ENCODE data around the gene ZNHIT3. TPM values are rescaled to one million over a fixed set of nuclear protein-coding genes. Genes with fewer than 3 reads are reported as not detected.
A peak's percentile ranks its signal among the peaks of the same experiment; 100 is the strongest.

The ZNHIT3 gene
- total RNA-seq, 2 donors from 2014 or later = 49.5 to 54.9 TPM

DNA sequence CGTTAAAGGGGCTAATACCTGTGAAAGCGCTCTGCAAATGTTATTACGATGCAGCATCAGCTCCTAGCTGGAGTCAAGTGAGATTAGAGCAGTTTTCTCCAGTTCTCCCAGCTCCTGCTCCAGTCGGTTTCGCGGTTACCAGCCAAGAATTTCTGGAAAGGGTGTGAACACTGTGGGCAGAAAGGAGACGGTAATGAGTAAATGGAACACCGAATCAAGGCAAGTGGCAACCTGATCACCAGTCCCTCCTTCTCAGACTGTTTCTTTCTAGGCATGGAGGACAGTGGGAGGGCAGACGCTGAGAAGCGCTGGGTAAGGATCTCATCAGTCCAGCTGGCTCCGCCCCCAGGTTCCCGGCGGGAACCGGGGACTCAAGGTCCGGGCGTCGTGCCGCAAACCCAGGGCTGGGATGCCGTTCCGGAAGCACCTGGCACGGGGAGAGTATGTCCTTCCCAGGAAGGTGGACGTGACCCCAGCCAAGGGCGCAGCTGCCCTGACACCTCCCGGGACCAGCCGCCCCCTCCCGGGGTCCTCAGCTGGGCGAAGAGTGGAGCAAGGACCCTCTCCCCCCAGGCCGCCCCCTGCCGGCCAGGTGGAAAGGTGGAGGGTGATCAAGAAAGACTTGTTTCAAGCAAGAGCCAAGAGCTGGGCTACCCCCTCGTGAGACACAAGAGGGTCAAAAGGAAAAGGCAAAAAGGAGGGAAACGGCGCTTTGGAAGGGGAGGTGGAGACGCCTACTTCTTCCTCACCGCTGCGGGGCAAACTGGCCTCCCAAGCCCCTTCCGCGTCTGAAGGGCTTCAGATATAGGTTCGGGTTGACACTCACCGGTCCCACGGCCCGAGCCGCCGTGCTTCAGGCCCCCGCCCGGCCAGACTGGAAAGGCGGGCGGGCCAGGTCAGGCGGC is 47.7 kb downstream of the ZNHIT3 start:
- DNase-seq = peak; percentile 64 to 65
- H3K9me3 Mint-ChIP-seq = no peaks in the 10 kb centered on the region
- H3K36me3 Mint-ChIP-seq (ENCODE audit: insufficient read depth in 2 of 2) = peaks cover 17 to 24% of the 10 kb centered on the region in 2 donors
- peak overlapping the region; percentile 88 for H3K27ac Mint-ChIP-seq
- H3K4me1 Mint-ChIP-seq (ENCODE audit: low read depth) = peaks cover 30% of the 10 kb centered on the region
- ATAC-seq (replicated peaks in 1 of 2) = peak; percentile 38 to 42
- peak overlapping the region; percentile 95 to 96 for H3K4me3 Mint-ChIP-seq
- no peaks in the 10 kb centered on the region for H3K27me3 Mint-ChIP-seq (ENCODE audit: low read depth)

DNA sequence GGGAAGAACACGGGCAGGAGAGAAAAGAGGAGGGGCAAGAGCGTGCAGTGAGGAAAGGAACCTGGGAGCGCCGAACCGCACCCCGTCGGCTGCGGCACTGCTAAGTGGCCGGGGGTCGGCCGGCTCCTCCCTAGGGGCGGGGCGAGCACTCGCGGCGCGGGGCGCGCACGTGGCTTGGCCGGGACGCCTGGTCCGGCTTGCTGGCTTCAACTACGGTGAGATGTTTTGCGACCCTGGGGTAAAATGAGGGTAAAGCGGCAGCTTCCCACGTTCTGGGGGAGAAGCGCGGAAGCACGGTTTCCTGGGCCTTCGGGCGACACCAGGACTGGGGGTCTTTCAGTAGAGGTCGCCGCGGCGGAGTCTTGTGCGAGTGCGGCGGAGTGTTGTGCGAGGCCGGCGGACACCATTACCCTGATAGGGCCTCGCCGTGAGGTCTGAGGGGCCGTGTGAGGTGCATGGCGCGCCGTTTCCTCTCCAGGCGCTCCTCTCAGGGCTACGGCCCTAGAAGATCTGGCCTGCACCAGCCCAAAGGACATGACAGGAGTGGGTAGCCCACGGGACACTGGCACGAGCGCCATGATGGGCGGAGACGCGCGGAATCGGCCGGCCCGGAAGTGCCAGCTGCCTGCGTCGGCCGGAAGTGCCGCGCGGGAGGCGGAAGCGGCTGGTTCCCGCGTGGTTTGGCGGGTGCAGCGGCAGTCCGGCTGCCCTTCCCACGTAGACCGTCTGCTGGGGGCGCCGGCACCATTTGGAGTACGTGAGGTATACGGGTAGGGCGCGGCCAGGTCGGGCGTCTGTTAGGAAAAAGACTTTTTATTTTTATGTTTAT is 48.6 kb downstream of the ZNHIT3 start, which contains the start of the genes MYO19 and PIGW:
Gene MYO19 (minus strand): TSS at position 29 of the 829 bp plus-strand sequence. CDS start 2,330 bp downstream, outside the sequence.
Gene PIGW (plus strand): TSS at position 148 of the 829 bp plus-strand sequence. CDS start 2,115 bp downstream, outside the sequence.
- H3K27me3 Mint-ChIP-seq (ENCODE audit: low read depth) = no peaks in the 10 kb centered on the region
- ATAC-seq (replicated peaks in 1 of 2) (peak; percentile 87 to 88), DNase-seq (peak; percentile 91)
- peaks cover 27% of the 10 kb centered on the region for H3K4me1 Mint-ChIP-seq (ENCODE audit: low read depth)
- peaks cover 17 to 26% of the 10 kb centered on the region in 2 donors for H3K36me3 Mint-ChIP-seq (ENCODE audit: insufficient read depth in 2 of 2)
- H3K9me3 Mint-ChIP-seq = no peaks in the 10 kb centered on the region
- peak within 1 kb of the TSS; percentile 91 for H3K27ac Mint-ChIP-seq
- peak within 1 kb of the TSS; percentile 95 to 96 for H3K4me3 Mint-ChIP-seq

GRCh38 chr17:36535669-36536081 is 49.2 kb downstream of the ZNHIT3 start:
- no peak for ATAC-seq (replicated peaks in 1 of 2)

DNA sequence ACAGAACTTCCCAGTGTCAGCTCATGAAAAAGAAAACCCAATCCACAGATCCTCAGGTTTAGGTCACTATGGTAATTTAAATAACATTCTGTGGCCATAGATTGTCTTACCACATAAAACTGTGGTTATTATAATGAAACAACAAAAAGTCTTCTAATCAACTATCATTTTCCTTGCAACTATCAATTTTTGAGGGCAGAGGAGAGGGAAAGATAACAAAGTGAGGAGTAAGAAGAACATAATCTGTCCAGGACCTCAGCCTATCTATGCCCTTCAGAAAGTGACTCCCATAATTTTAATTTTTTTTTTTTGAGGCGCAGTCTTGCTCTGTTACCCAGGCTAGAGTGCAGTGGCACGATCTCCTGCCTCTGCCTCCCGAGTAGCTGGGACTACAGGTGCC is 54.2 kb downstream of the ZNHIT3 start:
- no peak overlapping the region for H3K4me3 Mint-ChIP-seq
- DNase-seq (no peak), ATAC-seq (replicated peaks in 1 of 2) (no peak)
- peaks cover 5 to 14% of the 10 kb centered on the region in 2 donors for H3K36me3 Mint-ChIP-seq (ENCODE audit: insufficient read depth in 2 of 2)
- H3K27me3 Mint-ChIP-seq (ENCODE audit: low read depth) = no peaks in the 10 kb centered on the region
- no peaks in the 10 kb centered on the region for H3K9me3 Mint-ChIP-seq
- peaks cover 9% of the 10 kb centered on the region for H3K4me1 Mint-ChIP-seq (ENCODE audit: low read depth)
- no peak overlapping the region for H3K27ac Mint-ChIP-seq

More at GRCh38 chr17:36535669-36536081, 49.2 kb downstream of the ZNHIT3 start:
- peaks cover 17 to 26% of the 10 kb centered on the region in 2 donors for H3K36me3 Mint-ChIP-seq (ENCODE audit: insufficient read depth in 2 of 2)
- DNase-seq = no peak
- H3K27me3 Mint-ChIP-seq (ENCODE audit: low read depth) = no peaks in the 10 kb centered on the region
- peak overlapping the region; percentile 95 to 96 for H3K4me3 Mint-ChIP-seq
- no peaks in the 10 kb centered on the region for H3K9me3 Mint-ChIP-seq
- peaks cover 27% of the 10 kb centered on the region for H3K4me1 Mint-ChIP-seq (ENCODE audit: low read depth)
- peak overlapping the region; percentile 91 for H3K27ac Mint-ChIP-seq

- no peaks in the 10 kb centered on the region for H3K27me3 Mint-ChIP-seq (ENCODE audit: low read depth)
- no peaks in the 10 kb centered on the region for H3K9me3 Mint-ChIP-seq
- DNase-seq (no peak), ATAC-seq (replicated peaks in 1 of 2) (no peak)
- H3K4me1 Mint-ChIP-seq (ENCODE audit: low read depth) = peaks cover 6% of the 10 kb centered on the region
- H3K36me3 Mint-ChIP-seq (ENCODE audit: insufficient read depth in 2 of 2) = peaks cover 6 to 23% of the 10 kb centered on the region in 2 donors
- no peak overlapping the region for H3K27ac Mint-ChIP-seq
- peak overlapping the region; percentile 91 to 95 for H3K4me3 Mint-ChIP-seq
These were observed 56.3 kb downstream of the ZNHIT3 start for GRCh38 chr17:36542755-36543154.

- Mint-ChIP-seq H3K4me1 (ENCODE audit: low read depth) (peaks cover 17% of the 10 kb centered on the region), H3K36me3 (ENCODE audit: insufficient read depth in 2 of 2) (peaks cover 6 to 21% of the 10 kb centered on the region in 2 donors), H3K27ac (peak overlapping the region; percentile 96), H3K9me3 (no peaks in the 10 kb centered on the region), H3K27me3 (ENCODE audit: low read depth) (no peaks in the 10 kb centered on the region), H3K4me3 (peak overlapping the region; percentile 91 to 95)
- DNase-seq (peak; percentile 35 to 45), ATAC-seq (replicated peaks in 1 of 2) (no peak)
These were observed 57.5 kb downstream of the ZNHIT3 start for GRCh38 chr17:36544044-36544306.

DNA sequence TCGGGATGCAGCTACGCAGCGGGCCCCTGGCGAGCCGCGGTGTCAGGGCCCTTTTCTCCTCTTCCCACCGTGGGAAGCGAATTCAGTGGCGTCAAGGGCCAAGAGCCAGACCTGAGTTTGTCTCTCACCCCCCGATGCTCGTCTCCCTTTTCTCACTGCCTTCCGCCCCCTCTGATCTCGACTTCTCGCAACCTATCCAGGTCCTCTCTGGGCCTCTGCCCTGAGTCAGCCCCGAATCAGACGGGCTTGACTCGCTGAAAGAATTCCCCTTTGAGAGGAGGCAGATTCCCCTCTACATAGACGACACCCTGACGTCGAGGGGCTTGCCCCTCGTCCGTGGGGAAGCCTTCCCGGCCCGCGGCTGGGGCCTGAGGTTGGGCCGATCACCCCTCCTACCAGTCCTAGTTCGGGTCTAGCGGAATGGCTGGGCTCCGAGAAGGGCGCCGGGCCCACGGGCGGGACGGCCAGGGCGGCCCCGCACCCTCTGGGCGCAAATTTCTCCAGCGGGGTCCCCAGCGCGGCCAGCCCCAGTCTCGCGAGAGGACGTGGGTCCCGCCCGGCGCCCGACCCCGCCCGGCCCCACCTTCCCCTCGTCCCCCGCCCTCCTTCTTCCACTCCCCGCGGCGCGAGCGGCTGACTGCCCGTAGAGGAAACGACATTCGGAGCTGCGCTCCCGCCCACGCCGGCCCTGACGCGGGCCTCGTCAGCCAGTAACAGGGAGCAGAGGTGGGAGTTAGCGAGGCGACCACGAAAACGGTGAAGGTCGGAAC is 58.0 kb downstream of the ZNHIT3 start, which contains the start of gene GGNBP2:
Gene GGNBP2 (plus strand): TSS at position 613 of the 770 bp plus-strand sequence. CDS start 806 bp downstream, outside the sequence.
- H3K4me3 Mint-ChIP-seq = peak within 1 kb of the TSS; percentile 92 to 98
- DNase-seq (peak; percentile 98 to 99), ATAC-seq (replicated peaks in 1 of 2) (peak; percentile 70 to 72)
- H3K27me3 Mint-ChIP-seq (ENCODE audit: low read depth) = no peaks in the 10 kb centered on the region
- peaks cover 22% of the 10 kb centered on the region for H3K4me1 Mint-ChIP-seq (ENCODE audit: low read depth)
- H3K9me3 Mint-ChIP-seq = no peaks in the 10 kb centered on the region
- peak within 1 kb of the TSS; percentile 96 for H3K27ac Mint-ChIP-seq
- peaks cover 6 to 21% of the 10 kb centered on the region in 2 donors for H3K36me3 Mint-ChIP-seq (ENCODE audit: insufficient read depth in 2 of 2)

DNA sequence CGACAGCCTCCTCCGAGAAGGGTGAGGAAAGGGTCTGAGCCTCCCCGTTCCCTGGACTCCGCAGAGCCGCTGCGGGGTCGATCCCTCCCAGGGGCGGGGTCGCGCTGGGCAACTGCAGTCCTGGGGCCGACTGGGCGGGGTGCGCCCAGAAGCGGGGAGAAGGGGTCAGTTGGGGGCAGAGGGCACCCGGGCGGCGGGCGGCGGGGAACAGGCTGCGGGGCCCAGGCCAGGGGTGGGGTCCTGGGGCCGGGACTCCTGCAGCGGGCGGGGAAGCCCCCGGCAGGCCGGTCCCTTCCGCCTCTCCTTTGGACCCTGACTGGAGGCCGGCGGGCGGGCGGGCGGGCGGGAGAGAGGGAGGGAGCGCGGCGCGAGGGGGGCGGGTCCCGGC is 58.6 kb downstream of the ZNHIT3 start:
- no peak for ATAC-seq (replicated peaks in 1 of 2)
- H3K4me1 Mint-ChIP-seq (ENCODE audit: low read depth) = peaks cover 28% of the 10 kb centered on the region

More for the DNA sequence above, 58.6 kb downstream of the ZNHIT3 start:
- no peak for DNase-seq
- H3K36me3 Mint-ChIP-seq (ENCODE audit: insufficient read depth in 2 of 2) = peaks cover 6 to 17% of the 10 kb centered on the region in 2 donors
- peak overlapping the region; percentile 92 to 98 for H3K4me3 Mint-ChIP-seq
- peak overlapping the region; percentile 89 for H3K27ac Mint-ChIP-seq
- H3K9me3 Mint-ChIP-seq = no peaks in the 10 kb centered on the region
- no peaks in the 10 kb centered on the region for H3K27me3 Mint-ChIP-seq (ENCODE audit: low read depth)

Other genes starting within 250 kb of the ZNHIT3 start
- gene TBC1D3I, start 222.1 kb upstream of the ZNHIT3 start, total RNA-seq = 1 to 10 TPM; 2.5 to 3.1 TPM
- gene TBC1D3G, start 162.8 kb upstream of the ZNHIT3 start, total RNA-seq = 1 to 10 TPM in 1 of 2 donors, not detected in 1; 7.2 TPM
- gene TBC1D3H, start 98.2 kb upstream of the ZNHIT3 start, total RNA-seq = not detected
- gene MYO19, start 48.2 kb downstream of the ZNHIT3 start, total RNA-seq = 100 to 1,000 TPM; 101 to 118 TPM
- 1 to 10 TPM; 6.3 to 7.4 TPM for gene PIGW, start 48.3 kb downstream of the ZNHIT3 start, total RNA-seq
- 100 to 1,000 TPM; 156 to 173 TPM for gene GGNBP2, start 58.2 kb downstream of the ZNHIT3 start, total RNA-seq
- 10 to 100 TPM; 10.4 to 14.9 TPM for gene DHRS11, start 105.2 kb downstream of the ZNHIT3 start, total RNA-seq
- 1 to 10 TPM; 8.0 to 8.8 TPM for gene MRM1, start 114.9 kb downstream of the ZNHIT3 start, total RNA-seq